ENCODE measurements around the gene TADA2A.

DNA sequence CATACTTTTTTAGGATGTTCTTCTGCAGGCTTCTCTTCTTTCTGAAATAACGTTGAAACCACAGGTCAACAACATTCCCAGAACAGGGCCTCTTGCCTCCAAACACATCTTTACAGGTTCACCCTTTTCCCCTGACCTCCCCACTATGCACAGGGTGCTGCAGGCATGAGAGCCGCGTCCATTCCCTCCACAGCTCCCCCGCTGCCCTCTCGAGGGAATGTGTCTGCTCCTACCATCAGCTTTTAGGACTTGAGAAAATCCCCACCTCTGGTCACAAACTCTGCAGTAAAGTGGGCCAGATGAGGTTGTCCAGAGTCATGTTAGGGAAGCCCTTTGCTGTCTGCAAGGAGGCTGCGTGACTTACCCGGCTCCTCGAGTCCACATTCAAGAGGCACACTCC lies 113.5 kb downstream of the TADA2A start:
- TF ChIP-seq ZNF24 (tag by site-specific recombination; IDR thresholded peaks at IDR 0.05) (no peak), ZNF830 (tag by site-specific recombination; IDR thresholded peaks at IDR 0.05; ENCODE audit: low read depth) (no peak), REST (tag by site-specific recombination; IDR thresholded peaks at IDR 0.05) (no peak), ZNF629 (tag by site-specific recombination; IDR thresholded peaks at IDR 0.05) (no peak), ZNF555 (tag by site-specific recombination; conservative IDR thresholded peaks at IDR 0.05) (no peak), CTCF (tag by site-specific recombination; IDR thresholded peaks at IDR 0.05) (no peak), ZNF133 (tag by site-specific recombination; IDR thresholded peaks at IDR 0.05) (no peak)
- TF ChIP-seq, protein P1, sequence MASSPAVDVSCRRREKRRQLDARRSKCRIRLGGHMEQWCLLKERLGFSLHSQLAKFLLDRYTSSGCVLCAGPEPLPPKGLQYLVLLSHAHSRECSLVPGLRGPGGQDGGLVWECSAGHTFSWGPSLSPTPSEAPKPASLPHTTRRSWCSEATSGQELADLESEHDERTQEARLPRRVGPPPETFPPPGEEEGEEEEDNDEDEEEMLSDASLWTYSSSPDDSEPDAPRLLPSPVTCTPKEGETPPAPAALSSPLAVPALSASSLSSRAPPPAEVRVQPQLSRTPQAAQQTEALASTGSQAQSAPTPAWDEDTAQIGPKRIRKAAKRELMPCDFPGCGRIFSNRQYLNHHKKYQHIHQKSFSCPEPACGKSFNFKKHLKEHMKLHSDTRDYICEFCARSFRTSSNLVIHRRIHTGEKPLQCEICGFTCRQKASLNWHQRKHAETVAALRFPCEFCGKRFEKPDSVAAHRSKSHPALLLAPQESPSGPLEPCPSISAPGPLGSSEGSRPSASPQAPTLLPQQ (tag by site-specific recombination; IDR thresholded peaks at IDR 0.05): no peak
- TF ChIP-seq, protein P2, sequence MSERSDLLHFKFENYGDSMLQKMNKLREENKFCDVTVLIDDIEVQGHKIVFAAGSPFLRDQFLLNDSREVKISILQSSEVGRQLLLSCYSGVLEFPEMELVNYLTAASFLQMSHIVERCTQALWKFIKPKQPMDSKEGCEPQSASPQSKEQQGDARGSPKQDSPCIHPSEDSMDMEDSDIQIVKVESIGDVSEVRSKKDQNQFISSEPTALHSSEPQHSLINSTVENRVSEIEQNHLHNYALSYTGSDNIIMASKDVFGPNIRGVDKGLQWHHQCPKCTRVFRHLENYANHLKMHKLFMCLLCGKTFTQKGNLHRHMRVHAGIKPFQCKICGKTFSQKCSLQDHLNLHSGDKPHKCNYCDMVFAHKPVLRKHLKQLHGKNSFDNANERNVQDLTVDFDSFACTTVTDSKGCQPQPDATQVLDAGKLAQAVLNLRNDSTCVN (tag by site-specific recombination; optimal IDR thresholded peaks at IDR 0.05): no peak

Data from HEK293 (cell line).